GM12873 (cell line): Measurements from ENCODE around the gene IL21R.

Experiments used
- TF ChIP-seq, protein P1 (sequence below): IDR thresholded peaks from 2 replicates; pipeline ENCODE4 v1.5.1; 2012; ENCODE audit warnings: low read depth, mild to moderate bottlenecking, moderate library complexity, low read length, control low read depth; ENCODE audit not compliant: insufficient read depth; ENCODE audit errors: missing control alignments

IL21R gene

DNA sequence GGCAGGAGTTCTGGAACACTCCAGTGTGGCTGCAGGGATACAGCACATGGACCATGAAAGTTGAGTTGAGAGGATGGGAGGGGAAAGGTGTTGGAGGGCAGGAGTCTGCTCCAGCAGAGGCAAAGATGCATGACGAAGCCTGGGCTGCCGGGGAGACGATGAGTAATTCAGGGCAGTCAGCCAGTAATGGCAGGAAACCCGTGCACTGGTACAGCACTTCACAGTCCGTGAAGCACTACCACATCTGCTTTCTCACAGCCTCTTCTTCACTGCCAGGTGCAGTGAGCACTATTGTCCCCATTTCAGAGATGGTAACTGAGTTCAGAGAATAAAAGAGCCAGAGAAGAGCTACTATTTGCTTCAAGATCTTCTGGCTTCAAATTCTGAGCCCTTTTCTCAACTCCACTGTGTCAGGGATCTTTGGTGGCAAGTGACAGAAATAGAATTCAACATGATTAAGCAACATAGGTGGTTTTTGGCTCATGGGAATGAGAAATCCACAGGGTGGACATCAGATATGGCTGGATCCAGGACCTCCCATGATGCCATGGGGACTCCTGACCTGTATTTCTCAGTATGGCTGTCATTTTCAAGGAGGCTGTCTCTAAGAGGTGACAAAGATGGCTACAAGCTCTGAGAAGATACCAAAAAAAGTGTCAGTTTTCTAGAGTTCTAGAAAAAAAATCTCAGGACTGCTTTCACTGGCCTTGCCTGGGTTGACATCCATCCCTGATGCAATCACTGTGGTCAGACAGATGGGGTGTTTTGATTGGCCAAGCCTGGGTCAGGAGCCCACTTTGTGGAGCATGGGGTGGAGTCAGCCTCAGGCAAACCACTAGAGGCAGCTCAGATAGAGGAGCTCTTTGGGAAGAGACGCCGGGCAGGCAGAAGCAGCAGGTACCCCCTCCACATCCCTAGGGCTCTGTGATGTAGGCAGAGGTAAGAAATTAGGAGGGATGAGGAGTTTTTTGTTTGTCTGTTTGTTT is 24.7 kb downstream of the IL21R start:
- TF ChIP-seq, protein P1, sequence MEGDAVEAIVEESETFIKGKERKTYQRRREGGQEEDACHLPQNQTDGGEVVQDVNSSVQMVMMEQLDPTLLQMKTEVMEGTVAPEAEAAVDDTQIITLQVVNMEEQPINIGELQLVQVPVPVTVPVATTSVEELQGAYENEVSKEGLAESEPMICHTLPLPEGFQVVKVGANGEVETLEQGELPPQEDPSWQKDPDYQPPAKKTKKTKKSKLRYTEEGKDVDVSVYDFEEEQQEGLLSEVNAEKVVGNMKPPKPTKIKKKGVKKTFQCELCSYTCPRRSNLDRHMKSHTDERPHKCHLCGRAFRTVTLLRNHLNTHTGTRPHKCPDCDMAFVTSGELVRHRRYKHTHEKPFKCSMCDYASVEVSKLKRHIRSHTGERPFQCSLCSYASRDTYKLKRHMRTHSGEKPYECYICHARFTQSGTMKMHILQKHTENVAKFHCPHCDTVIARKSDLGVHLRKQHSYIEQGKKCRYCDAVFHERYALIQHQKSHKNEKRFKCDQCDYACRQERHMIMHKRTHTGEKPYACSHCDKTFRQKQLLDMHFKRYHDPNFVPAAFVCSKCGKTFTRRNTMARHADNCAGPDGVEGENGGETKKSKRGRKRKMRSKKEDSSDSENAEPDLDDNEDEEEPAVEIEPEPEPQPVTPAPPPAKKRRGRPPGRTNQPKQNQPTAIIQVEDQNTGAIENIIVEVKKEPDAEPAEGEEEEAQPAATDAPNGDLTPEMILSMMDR = peak; percentile 52

DNA sequence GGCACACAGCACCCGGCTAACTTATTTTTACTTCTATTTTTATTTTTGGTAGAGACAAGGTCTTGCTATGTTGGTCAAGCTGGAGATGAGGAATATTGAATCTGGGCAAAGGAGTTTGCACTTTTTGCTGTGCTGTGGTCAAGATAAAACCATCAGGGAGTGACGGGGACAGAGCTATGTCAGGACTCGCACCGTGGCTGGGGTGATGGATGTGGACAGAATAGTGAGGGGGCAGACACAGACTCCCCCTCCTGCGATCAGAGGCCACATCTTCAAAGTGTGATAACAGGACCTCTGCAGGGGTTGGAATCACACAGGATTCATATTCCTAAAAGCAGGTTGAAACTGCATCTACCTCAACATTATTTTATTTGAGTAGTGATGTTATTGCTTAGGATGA is 25.6 kb downstream of the IL21R start:
- TF ChIP-seq, protein P1 = no peak

DNA sequence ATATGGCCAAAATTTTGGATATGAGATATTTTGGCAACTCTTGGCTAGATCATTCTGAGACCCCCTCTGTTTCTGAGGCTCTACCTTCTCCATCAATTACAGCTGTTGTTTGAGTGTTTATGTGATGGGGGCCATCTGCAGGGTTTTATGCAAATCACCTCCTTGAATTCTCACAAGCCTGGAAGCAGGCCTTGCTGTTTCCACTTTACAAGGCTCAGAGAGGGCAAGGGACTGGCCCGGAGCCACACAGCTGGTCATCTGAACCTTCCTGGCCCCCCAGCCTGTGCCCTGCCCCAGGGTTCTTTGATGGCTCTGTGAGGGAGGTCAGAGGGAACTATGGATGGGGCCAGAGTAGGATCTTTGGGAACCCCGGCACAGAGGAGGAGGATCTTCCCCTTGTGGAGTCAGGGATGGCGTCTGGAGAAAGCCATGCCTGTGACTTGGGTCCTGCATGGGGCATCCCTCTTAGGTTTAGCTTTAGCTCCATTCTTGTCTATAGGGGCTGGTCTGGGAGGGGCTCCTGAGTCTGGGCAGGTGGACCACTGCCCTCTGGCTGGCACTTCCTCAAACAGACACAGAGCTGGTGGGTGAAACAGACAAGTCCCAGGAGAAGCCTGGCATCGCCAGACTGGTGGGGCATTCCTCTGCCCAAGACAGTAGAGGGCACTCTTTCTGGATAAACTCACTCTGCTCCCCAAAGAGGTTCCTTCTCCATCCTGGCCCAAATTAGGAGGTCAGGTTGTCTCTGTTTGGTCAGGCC is 26.2 kb downstream of the IL21R start:
- TF ChIP-seq, protein P1 = peak; percentile 57

DNA sequence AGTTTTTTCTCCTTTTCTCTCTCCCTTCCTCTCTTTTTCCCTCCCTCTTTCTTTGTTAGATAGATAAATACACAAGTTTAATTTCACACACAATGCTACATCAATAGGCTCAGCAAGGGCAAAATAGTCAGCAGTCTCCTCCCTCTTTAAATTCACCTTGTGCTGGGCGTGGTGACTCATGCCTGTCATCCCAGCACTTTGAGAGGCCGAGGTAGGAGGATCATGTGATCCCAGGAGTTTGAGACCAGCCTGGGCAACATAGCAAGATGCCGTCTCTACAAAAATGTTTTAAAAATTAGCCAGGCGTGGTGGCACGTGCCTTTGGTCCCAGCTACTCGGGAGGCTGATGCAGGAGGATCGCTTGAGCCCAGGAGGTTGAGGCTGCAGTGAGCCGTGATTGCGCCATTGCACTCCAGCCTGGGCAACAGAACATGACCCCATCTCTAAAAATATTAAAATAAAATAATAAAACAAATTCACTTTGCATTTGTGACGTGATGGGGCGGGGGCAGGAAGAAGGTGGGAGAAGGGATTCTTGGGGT is 27.4 kb downstream of the IL21R start:
- TF ChIP-seq, protein P1 = no peak

DNA sequence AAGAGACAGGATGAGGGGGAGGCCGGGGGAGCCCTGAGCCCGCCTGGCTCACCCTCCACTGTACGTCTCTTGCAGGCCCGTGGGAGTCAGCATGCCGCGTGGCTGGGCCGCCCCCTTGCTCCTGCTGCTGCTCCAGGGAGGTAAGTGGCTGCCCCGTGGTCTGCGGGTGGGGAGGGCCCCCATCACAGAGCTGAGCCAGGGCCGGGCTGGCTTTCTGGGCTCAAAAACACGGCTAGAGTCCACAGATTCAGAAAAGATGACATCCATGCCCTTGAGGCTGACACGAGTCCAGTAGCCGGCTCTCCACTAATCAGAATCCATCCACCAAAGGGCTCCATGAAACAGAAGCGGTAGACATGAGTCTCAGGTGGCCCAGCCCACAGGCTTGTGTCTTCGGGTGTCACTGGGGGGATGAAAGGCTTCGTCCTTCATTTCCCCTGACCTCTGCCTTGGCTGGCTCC is 28.0 kb downstream of the IL21R start:
- TF ChIP-seq, protein P1 = no peak

DNA sequence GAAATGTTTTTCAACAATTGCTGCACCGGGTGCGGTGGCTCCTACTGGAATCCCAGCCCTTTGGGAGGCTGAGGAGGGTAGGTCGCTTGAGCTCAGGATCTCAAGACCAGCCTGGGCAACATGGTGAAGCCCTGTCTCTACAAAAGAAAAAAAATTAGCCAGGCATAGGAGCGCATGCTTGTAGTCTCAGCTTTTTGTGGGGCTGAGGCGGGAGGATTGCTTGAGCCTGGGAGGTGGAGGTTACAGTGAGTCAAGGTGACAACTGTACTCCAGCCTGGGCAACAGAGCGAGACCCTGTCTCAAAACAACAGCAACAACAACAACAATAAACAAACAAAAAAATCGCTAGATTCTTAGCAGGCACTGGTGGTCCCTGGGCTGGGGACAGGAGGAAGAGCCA is 28.5 kb downstream of the IL21R start:
- TF ChIP-seq, protein P1 = no peak
